Activated CD8-positive, alpha-beta T cell treated with anti-CD3 and anti-CD28 coated beads for 36 hours (primary cell): ENCODE measurements around the gene ZNF98. TPM values are rescaled to one million over a fixed set of nuclear protein-coding genes. Genes with fewer than 3 reads are reported as not detected.

Experiments
- ATAC-seq: fragments of 200-7000 bp; cut with Tn5 transposase; one replicate; pipeline ENCODE4 v1.10.0; 2021; ENCODE audit warnings: mild to moderate bottlenecking, moderate library complexity
- CTCF ChIA-PET: fragments of 350-600 bp; sonication (Branson Sonifier 250); formaldehyde crosslinking; loops from one replicate; lab custom pipeline; 2021; ENCODE audit warnings: antibody characterized with exemption; lab: Charles Lee
- POLR2A ChIA-PET: fragments of 350-600 bp; sonication (Branson Sonifier 250); formaldehyde crosslinking; loops from one replicate; lab custom pipeline; 2021; ENCODE audit warnings: antibody characterized with exemption; lab: Charles Lee
- DNase-seq: peaks from one replicate; pipeline ENCODE4 v3.0.0-alpha.2; 2020
- H3K27ac Mint-ChIP-seq: one replicate; pipeline ENCODE4 v1.8.0; 2021; ENCODE audit warnings: mild to moderate bottlenecking, mixed read lengths
- H3K27me3 Mint-ChIP-seq: one replicate; pipeline ENCODE4 v1.8.0; 2021; ENCODE audit warnings: mixed read lengths
- H3K36me3 Mint-ChIP-seq: one replicate; pipeline ENCODE4 v1.8.0; 2021; ENCODE audit warnings: low read depth, mixed read lengths
- H3K4me1 Mint-ChIP-seq: one replicate; pipeline ENCODE4 v1.8.0; 2021; ENCODE audit warnings: low read depth, mixed read lengths
- H3K4me3 Mint-ChIP-seq: one replicate; pipeline ENCODE4 v1.8.0; 2021; ENCODE audit warnings: mild to moderate bottlenecking, moderate library complexity, mixed read lengths
- H3K9me3 Mint-ChIP-seq: one replicate; pipeline ENCODE4 v1.8.0; 2021; ENCODE audit warnings: mixed read lengths
- CTCF ChIP-seq: fragments of 200-600 bp; IDR thresholded peaks from one replicate; pipeline ENCODE4 v1.8.0; 2022; ENCODE audit warnings: antibody characterized with exemption, mild to moderate bottlenecking
- intact Hi-C: fragments of 100-400 bp; cut with micrococcal nuclease; formaldehyde crosslinking; loops from one replicate; pipeline ENCODE4 v1.10.0; 2022
- total RNA-seq, 2 experiments: library from RNA; stranded (reverse); gene quantifications; one replicate each; pipeline ENCODE4 v1.2.3, GENCODE V29; 2021

ZNF98 gene
- total RNA-seq, 2 experiments from 2014 or later, result not detected

- intact Hi-C loops, result no loop called here
- ATAC-seq (no peak), DNase-seq (no peak)
- Mint-ChIP-seq H3K27me3 (peaks cover 1% of the 10 kb centered on the region), H3K4me3 (no peak overlapping the region), H3K36me3 (peaks cover 4% of the 10 kb centered on the region), H3K4me1 (no peaks in the 10 kb centered on the region), H3K27ac (no peak overlapping the region), H3K9me3 (peaks cover 18% of the 10 kb centered on the region)
- CTCF ChIA-PET, result no interaction called here
- POLR2A ChIA-PET, result no interaction called here
- TF ChIP-seq CTCF, result no peak
Observed at GRCh38 chr19:22426901-22427300, 4.8 kb upstream of the ZNF98 start.

DNA sequence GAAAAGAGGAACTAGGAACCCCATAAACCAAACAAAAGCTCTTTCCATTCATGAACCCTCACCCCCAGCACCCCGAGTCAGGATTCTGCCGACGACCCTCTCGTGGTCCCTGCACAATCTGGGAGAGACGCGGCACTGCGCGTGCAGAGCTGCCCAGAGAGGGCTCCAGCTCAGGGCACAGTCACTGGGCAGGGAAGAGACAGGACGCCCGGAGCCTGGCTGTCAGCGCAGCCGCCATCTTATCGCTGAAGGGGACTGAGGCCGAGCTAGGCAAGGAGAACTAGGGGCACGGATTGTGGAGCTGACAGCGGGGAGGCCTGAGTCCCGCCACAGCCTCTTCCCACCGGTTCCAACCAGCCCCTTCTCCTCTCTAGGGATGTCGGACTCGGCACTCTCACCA, 349 bp downstream of the ZNF98 start:
- Mint-ChIP-seq H3K4me1 (no peaks in the 10 kb centered on the region), H3K27ac (no peak overlapping the region), H3K9me3 (peaks cover 23% of the 10 kb centered on the region), H3K27me3 (no peaks in the 10 kb centered on the region), H3K36me3 (peaks cover 1% of the 10 kb centered on the region), H3K4me3 (no peak overlapping the region)
- ATAC-seq (no peak), DNase-seq (no peak)
- CTCF ChIA-PET, result no interaction called here
- intact Hi-C loops, result no loop called here
- TF ChIP-seq CTCF, result no peak
- POLR2A ChIA-PET, result no interaction called here

- Mint-ChIP-seq H3K4me1 (no peaks in the 10 kb centered on the region), H3K4me3 (no peak overlapping the region), H3K9me3 (peaks cover 10% of the 10 kb centered on the region), H3K36me3 (no peaks in the 10 kb centered on the region), H3K27ac (no peak overlapping the region), H3K27me3 (no peaks in the 10 kb centered on the region)
- POLR2A ChIA-PET, result no interaction called here
- CTCF ChIA-PET, result no interaction called here
- intact Hi-C loops, result no loop called here
- no peak for TF ChIP-seq CTCF
- ATAC-seq (no peak), DNase-seq (no peak)
Observed at GRCh38 chr19:22354665-22355064, 67.5 kb downstream of the ZNF98 start.

Other genes starting within 250 kb of the ZNF98 start
- not detected for gene ZNF676, start 225.4 kb downstream of the ZNF98 start, total RNA-seq
- gene ZNF729, start 135.9 kb downstream of the ZNF98 start, total RNA-seq, result not detected
- gene ZNF492, start 212.0 kb upstream of the ZNF98 start, total RNA-seq, result 1 to 10 TPM; 1.9 to 2.1 TPM